ENCODE measurements around the gene AVPR2. TPM values are rescaled to one million over a fixed set of nuclear protein-coding genes. Genes with fewer than 3 reads are reported as not detected.

The AVPR2 gene
- total and polyA plus RNA-seq, 9 of the 15 experiments (the other 6 are each of a cell fraction or from before 2014, with no cell fraction given): not detected

- TF ChIP-seq, protein P1, sequence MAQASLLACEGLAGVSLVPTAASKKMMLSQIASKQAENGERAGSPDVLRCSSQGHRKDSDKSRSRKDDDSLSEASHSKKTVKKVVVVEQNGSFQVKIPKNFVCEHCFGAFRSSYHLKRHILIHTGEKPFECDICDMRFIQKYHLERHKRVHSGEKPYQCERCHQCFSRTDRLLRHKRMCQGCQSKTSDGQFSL (CRISPR knock-in tag; IDR thresholded peaks at IDR 0.05): peak; percentile 65; the same call in 1 of the 2 replicates
- TF ChIP-seq, protein P1 (tag; IDR thresholded peaks at IDR 0.05): no peak
- TF ChIP-seq, protein P2, sequence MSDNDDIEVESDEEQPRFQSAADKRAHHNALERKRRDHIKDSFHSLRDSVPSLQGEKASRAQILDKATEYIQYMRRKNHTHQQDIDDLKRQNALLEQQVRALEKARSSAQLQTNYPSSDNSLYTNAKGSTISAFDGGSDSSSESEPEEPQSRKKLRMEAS (CRISPR knock-in tag; IDR thresholded peaks at IDR 0.05): peak; percentile 16; the same call in 1 of the 2 replicates
- 0 out of 2 replicates have a peak, but pooled peaks have one; percentile 20 for TF ChIP-seq L3MBTL2 (IDR thresholded peaks at IDR 0.05)
- peak; percentile 54 for TF ChIP-seq GABPA (tag; conservative IDR thresholded peaks at IDR 0.05; ENCODE audit: low read depth)
- peak; percentile 89 for TF ChIP-seq OTX1 (CRISPR knock-in tag; IDR thresholded peaks at IDR 0.05)
- TF ChIP-seq CEBPB (tag; IDR thresholded peaks at IDR 0.05): peak; percentile 59; the same call in 1 of the 2 replicates
These were observed 3.4 kb upstream of the AVPR2 start (continued) for GRCh38 chrX:153900831-153901752.

DNA sequence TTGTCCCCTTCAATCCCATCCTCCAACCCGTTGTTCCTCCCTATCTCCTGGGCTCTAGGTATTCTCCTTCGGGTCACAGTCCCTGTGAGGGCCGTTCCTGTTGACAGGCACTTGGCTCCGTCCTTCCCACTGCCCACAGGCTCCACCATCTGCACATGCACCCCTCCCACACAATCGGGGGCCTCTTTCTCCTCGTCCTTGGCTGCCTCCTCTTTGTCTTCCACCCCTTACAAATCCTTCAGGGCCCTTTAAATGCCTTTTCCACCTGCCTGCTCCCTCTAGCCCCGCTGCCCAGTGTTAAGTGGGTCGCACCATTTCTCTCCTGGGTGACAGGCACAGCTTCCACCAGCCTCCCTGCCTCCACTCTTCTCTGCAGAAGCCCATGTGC, 2.7 kb upstream of the AVPR2 start:
- POLR2A ChIA-PET: no interaction called here
- no peak for ATAC-seq
- BruUV-seq (replicated peaks): no TSS peak
- no peak for DNase-seq (ENCODE audit: extremely low read depth in 1 of 4, low spot score in 3 of 4)
- CTCF ChIA-PET (ENCODE audit: low intra/inter-chr PET ratio): no interaction called here
- H3K9me1 ChIP-seq (ENCODE audit: control insufficient read depth, insufficient read depth, low read length): no peaks in the 10 kb centered on the region
- no peaks in the 10 kb centered on the region for H3K79me2 ChIP-seq (ENCODE audit: control insufficient read depth, insufficient read depth, low read length)
- H2AFZ ChIP-seq (ENCODE audit: low read depth, low read length): no peak overlapping the region
- 11% methylated on average over 5 of the region's 8 CpGs for WGBS (ENCODE audit: insufficient coverage, low coverage, missing lambda C conversion rate)
- no peaks in the 10 kb centered on the region for H4K20me1 ChIP-seq (replicated peaks; ENCODE audit: control insufficient read depth, insufficient read depth, low read length)
- no peak overlapping the region for H3K4me3 ChIP-seq
- no peak overlapping the region for H3K4me2 ChIP-seq (ENCODE audit: insufficient read depth, low read length)
- no peak for FAIRE-seq
- H3K36me3 ChIP-seq (ENCODE audit: control insufficient read depth, insufficient read depth, low read length): no peaks in the 10 kb centered on the region
- H3K9ac ChIP-seq (ENCODE audit: insufficient read depth in 1 of 2, low read depth in 2 of 2, low read length in 2 of 2): no peak overlapping the region
- no peak overlapping the region for H3K27ac ChIP-seq (ENCODE audit: extremely low read depth, low read depth, low read length)
- peaks cover 24 to 61% of the 10 kb centered on the region in 2 experiments for H3K4me1 ChIP-seq (replicated peaks in 1 of 2; ENCODE audit: control insufficient read depth in 2 of 2, insufficient read depth in 2 of 2, low read length in 2 of 2)
- H3K27me3 ChIP-seq (ENCODE audit: control insufficient read depth in 2 of 2, insufficient read depth in 2 of 2, low read length in 2 of 2): peaks cover 0 to under 1% of the 10 kb centered on the region in 2 experiments; a peak in 1 of 5 replicates
- intact Hi-C loops (cut with micrococcal nuclease) (no loop called here), in situ Hi-C loops (cut with MboI) (no loop called here)
- TF ChIP-seq RNF219 (CRISPR knock-in tag; IDR thresholded peaks at IDR 0.05): no peak
- no peak for TF ChIP-seq SMAD2 (IDR thresholded peaks at IDR 0.05; ENCODE audit: low read depth, low read length)
- TF ChIP-seq HDAC6 (IDR thresholded peaks at IDR 0.05; ENCODE audit: low read depth, low read length): no peak
- no peak for TF ChIP-seq RBM34 (IDR thresholded peaks at IDR 0.05; ENCODE audit: borderline replicate concordance, insufficient read depth, low read length)
- TF ChIP-seq RBBP5 (IDR thresholded peaks at IDR 0.05; ENCODE audit: borderline replicate concordance, insufficient read depth, low read length, poor library complexity, severe bottlenecking): no peak
- TF ChIP-seq ZNF695 (CRISPR knock-in tag; IDR thresholded peaks at IDR 0.05): no peak
- no peaks in the 10 kb centered on the region for H3K9me3 ChIP-seq (replicated peaks; ENCODE audit: control insufficient read depth, insufficient read depth, low read depth, low read length)

Measured in K562 (cell line).